Heart right ventricle (tissue), 16 donors: Measurements from ENCODE around the gene PARN. TPM values are rescaled to one million over a fixed set of nuclear protein-coding genes. Genes with fewer than 3 reads are reported as not detected.
"Not testable (repeated sequence)": the region's sequence is repeated elsewhere in the genome, so short reads cannot be mapped to it uniquely, and the experiment has no call there.

ENCODE experiments used
- ATAC-seq, 8 donors: fragments of 200-7000 bp; cut with Tn5 transposase; one replicate each; pipeline ENCODE4 v1.9.1; 2020; ENCODE audit warnings: mild to moderate bottlenecking in 8 of 8, moderate library complexity in 8 of 8, moderate number of reproducible peaks in 1 of 8
- DNase-seq, 2 donors: peaks; one replicate each; pipeline ENCODE4 v3.0.0-alpha.2; 2020
- H3K27ac ChIP-seq, 10 donors: fragments of 200-600 bp; sonication (generic) in 2 of 10; one replicate each; pipeline versions ENCODE4 v1.5.0 to v1.8.0; 2020 to 2022; ENCODE audit warnings: mild to moderate bottlenecking in 3 of 10
- H3K27me3 ChIP-seq, 7 donors: fragments of 200-600 bp; one replicate each; pipeline ENCODE4 v1.8.0; 2021 to 2022; ENCODE audit warnings: mild to moderate bottlenecking in 2 of 7
- H3K36me3 ChIP-seq, 9 donors: fragments of 200-600 bp; sonication (generic) in 1 of 9; one replicate each; pipeline versions ENCODE4 v1.5.0 to v1.8.0; 2020 to 2022; ENCODE audit warnings: mild to moderate bottlenecking in 2 of 9
- H3K4me1 ChIP-seq, 9 donors: fragments of 200-600 bp; sonication (generic) in 1 of 9; one replicate each; pipeline versions ENCODE4 v1.5.0 to v1.8.0; 2020 to 2022; ENCODE audit warnings: mild to moderate bottlenecking in 4 of 9
- H3K4me3 ChIP-seq, 10 donors: fragments of 200-600 bp; sonication (generic) in 2 of 10; one replicate each; pipeline versions ENCODE4 v1.5.0 to v1.8.0; 2020 to 2022; ENCODE audit warnings: mild to moderate bottlenecking in 7 of 10, moderate library complexity in 2 of 10
- H3K9me3 ChIP-seq, 11 donors: fragments of 200-600 bp in 10 of 11; sonication (generic) in 2 of 11; one replicate each; pipeline versions ENCODE4 v1.5.0 to v1.8.0; 2013 to 2022; ENCODE audit warnings: mild to moderate bottlenecking in 2 of 11, control low read depth in 1 of 11, moderate library complexity in 1 of 11
- WGBS, 2 donors: extraction: QIAGEN DNeasy Blood & Tissue Kit; methylation state at CpG; one replicate each; pipeline ENCODE4 v1.1.7; 2013; ENCODE audit warnings: inconsistent platforms in 1 of 2; 5-methylcytosine and 5-hydroxymethylcytosine counted together
- intact Hi-C, 10 donors: fragments of 100-400 bp; cut with DNase I; formaldehyde crosslinking; loops; one replicate each; pipeline versions ENCODE4 v1.11.1 to v1.14.2; 2022
- polyA plus RNA-seq, 2 donors: library from polyadenylated mRNA; stranded (reverse); fragments of 200-250 nt; gene quantifications; one replicate each; pipeline ENCODE4 v1.2.3, GENCODE V29; 2013
- total RNA-seq, 10 donors: library from RNA; stranded (reverse); fragmentation: NEBNext Ultra II Directional in 3 of 10; extraction: Animal tissue kit (Norgen Biotek cat#: 25700) in 3 of 10; gene quantifications; one replicate each; pipeline versions ENCODE4 v1.2.1 to v1.2.4, GENCODE V29; 2021 to 2023
- TF ChIP-seq, protein P1 (sequence below), 9 donors: fragments of 200-600 bp; sonication (generic) in 2 of 9; IDR thresholded peaks; one replicate each; pipeline versions ENCODE4 v1.5.0 to v1.8.0; 2021 to 2022; ENCODE audit warnings: antibody characterized with exemption in 9 of 9, mild to moderate bottlenecking in 5 of 9, moderate library complexity in 1 of 9
- donor health status: Arrhythmogenic right ventricular cardiomyopathy.
- donor health status: ischemic (EF 13 %, LVEDD 7.1; RV severe dilation, severe dysfunction).
- donor health status: healthy with polysubstance abuse.
- donor health status: DM: no; HTN: yes; CAD: no.
- donor health status: DM: no; HTN: no; CAD: no.
- donor health status: ischemic (EF 25% LVEDD 6.9; RV normal size, moderate dysfunction).
- donor health status: ischemic (EF 25% LVEDD 5.7; RV mildly dilated, moderate dysfunction).
- donor health status: healthy.
- donor health status: DM: yes; HTN: yes; CAD: no.
- donor health status: Ischemic cardiomyopathy.
- donor health status: ischemic (EF 35%, LVEDD 5.7; RV mildly dilated, moderate dysfunction).
- donor health status: nonischemic (EF 11% LVEDD 7.7; RV severe dilation, severe dysfunction).
- donor health status: DM: yes; HTN: yes; CAD: no.
- donor health status: PGD.
- donor health status: ischemic (EF 29% LVEDD 5.4; RV normal size, mild dysfunction).
- donor health status: nonischemic (EF 23%, LVEDD 6.1; RV moderate dilation, normal function).

Gene PARN
- total and polyA plus RNA-seq, 12 donors, result 7.0 to 25.3 (median 22.8) TPM

GRCh38 chr16:14427371-14427948 is 202.6 kb downstream of the PARN start:
- TF ChIP-seq, protein P1, sequence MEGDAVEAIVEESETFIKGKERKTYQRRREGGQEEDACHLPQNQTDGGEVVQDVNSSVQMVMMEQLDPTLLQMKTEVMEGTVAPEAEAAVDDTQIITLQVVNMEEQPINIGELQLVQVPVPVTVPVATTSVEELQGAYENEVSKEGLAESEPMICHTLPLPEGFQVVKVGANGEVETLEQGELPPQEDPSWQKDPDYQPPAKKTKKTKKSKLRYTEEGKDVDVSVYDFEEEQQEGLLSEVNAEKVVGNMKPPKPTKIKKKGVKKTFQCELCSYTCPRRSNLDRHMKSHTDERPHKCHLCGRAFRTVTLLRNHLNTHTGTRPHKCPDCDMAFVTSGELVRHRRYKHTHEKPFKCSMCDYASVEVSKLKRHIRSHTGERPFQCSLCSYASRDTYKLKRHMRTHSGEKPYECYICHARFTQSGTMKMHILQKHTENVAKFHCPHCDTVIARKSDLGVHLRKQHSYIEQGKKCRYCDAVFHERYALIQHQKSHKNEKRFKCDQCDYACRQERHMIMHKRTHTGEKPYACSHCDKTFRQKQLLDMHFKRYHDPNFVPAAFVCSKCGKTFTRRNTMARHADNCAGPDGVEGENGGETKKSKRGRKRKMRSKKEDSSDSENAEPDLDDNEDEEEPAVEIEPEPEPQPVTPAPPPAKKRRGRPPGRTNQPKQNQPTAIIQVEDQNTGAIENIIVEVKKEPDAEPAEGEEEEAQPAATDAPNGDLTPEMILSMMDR (IDR thresholded peaks at IDR 0.05), result no peak
- no peak overlapping the region for H3K27ac ChIP-seq
- H3K4me1 ChIP-seq, result peaks cover 0 to 5% (median 0%) of the 10 kb centered on the region in 9 donors
- peaks cover 0 to 17% (median 0%) of the 10 kb centered on the region in 9 donors for H3K36me3 ChIP-seq
- ATAC-seq, result peak in 1 of 8 donors; percentile 23
- H3K27me3 ChIP-seq, result no peaks in the 10 kb centered on the region
- 78 to 81% methylated on average over 9 of the region's 9 CpGs for WGBS, 2 donors
- no peak overlapping the region for H3K4me3 ChIP-seq
- no peak for DNase-seq
- intact Hi-C loops, result no loop called here
- H3K9me3 ChIP-seq, result no peaks in the 10 kb centered on the region

DNA sequence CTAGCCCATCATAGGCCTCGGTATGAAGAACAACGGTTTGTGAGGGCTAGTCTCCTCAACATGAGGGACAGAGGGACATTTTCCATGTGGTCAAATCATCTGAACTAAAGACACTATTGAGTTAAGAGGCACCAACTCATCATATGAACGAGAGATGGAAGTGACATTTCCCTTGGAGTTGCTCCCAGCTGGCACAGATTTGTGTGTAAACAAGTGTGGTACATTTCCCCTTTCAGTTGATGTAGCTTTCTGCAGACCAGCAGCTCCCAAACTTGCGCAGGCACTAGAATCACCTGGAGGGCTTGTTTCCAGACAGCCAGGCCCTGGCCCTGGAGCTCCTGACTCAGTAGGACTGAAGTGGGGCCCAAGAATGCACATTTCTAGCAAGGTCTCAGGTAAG is 205.5 kb downstream of the PARN start:
- Histone ChIP-seq H3K4me3 (no peak overlapping the region), H3K27me3 (no peaks in the 10 kb centered on the region), H3K36me3 (peaks cover 0 to 8% (median 0%) of the 10 kb centered on the region in 9 donors), H3K27ac (no peak overlapping the region), H3K9me3 (no peaks in the 10 kb centered on the region), H3K4me1 (peaks cover 0 to 12% (median 8%) of the 10 kb centered on the region in 9 donors)
- DNase-seq (no peak), ATAC-seq (peak in 1 of 8 donors; percentile 28)
- intact Hi-C loops, result no loop called here
- TF ChIP-seq, protein P1 (IDR thresholded peaks at IDR 0.05), result no peak
- 53 to 55% methylated on average over 4 of the region's 4 CpGs for WGBS, 2 donors

GRCh38 chr16:14423344-14423743 is 206.7 kb downstream of the PARN start:
- TF ChIP-seq, protein P1 (IDR thresholded peaks at IDR 0.05), result no peak
- Histone ChIP-seq H3K4me3 (no peak overlapping the region), H3K36me3 (no peaks in the 10 kb centered on the region), H3K9me3 (no peaks in the 10 kb centered on the region), H3K27ac (no peak overlapping the region), H3K4me1 (peaks cover 0 to 25% (median 15%) of the 10 kb centered on the region in 9 donors), H3K27me3 (no peaks in the 10 kb centered on the region)
- DNase-seq (no peak), ATAC-seq (no peak)
- WGBS, 2 donors, result 60 to 70% methylated on average over 4 of the region's 4 CpGs
- intact Hi-C loops, result no loop called here

DNA sequence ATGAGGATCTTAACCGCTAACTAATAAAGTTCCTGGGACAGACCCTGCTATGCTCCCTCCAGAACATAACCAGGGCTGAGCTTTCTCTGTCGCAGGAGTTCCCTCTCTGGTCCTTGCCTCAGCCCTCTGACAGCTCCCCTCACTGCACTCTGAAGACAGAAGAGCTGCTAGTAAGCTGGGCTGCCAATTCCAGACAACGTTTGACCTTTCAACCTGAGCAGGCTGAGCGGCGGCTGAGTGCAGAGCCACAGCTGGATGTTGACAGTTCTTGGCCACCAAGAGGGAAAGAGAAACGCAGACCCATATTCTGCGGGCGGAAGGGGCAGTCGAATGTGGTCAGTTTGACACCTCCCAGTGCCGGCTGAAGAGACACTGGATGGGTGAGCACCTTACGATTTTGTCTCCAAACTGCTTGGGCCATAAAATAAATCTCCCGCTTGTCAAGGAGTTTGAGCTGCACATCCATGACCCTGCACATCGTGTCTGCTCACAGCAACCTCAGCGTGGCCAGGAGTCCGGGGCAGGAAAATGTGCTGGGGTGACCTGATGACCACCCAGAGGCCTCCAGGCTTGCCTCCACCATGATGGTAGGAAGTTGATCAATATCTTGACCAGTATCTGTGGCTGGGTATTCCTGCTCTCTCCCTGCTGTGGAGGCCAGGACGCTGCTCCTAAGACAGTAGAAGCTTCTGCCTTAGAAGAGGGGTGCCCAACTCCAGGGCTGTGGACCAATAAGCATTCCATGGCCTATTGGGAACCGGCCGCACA is 209.2 kb downstream of the PARN start:
- Histone ChIP-seq H3K9me3 (peaks cover 0 to 7% (median 0%) of the 10 kb centered on the region in 11 donors), H3K4me1 (peaks cover 0 to 26% (median 15%) of the 10 kb centered on the region in 9 donors), H3K4me3 (no peak overlapping the region), H3K27me3 (no peaks in the 10 kb centered on the region), H3K36me3 (no peaks in the 10 kb centered on the region), H3K27ac (no peak overlapping the region)
- DNase-seq (peak in 1 of 2 donors; percentile 30), ATAC-seq (peak in 2 of 8 donors; percentile 33 to 47)
- TF ChIP-seq, protein P1 (IDR thresholded peaks at IDR 0.05), result no peak
- WGBS, 2 donors, result 74 to 80% methylated on average over 18 of the region's 18 CpGs
- intact Hi-C loops, result no loop called here

GRCh38 chr16:14420243-14420642 is 209.8 kb downstream of the PARN start:
- DNase-seq, H3K36me3 ChIP-seq, intact Hi-C loops, H3K9me3 ChIP-seq, H3K27ac ChIP-seq, H3K27me3 ChIP-seq, H3K4me3 ChIP-seq, ATAC-seq: not testable (repeated sequence)
- 76 to 90% methylated on average over 4 of the region's 4 CpGs for whole genome bisulfite sequencing, 2 donors
- peaks cover 0 to 26% (median 15%) of the 10 kb centered on the region in 9 donors for H3K4me1 ChIP-seq
